H1 (cell line): ENCODE measurements around the gene UBL4A. TPM values are rescaled to one million over a fixed set of nuclear protein-coding genes. Genes with fewer than 3 reads are reported as not detected.

Experiments
- CTCF ChIA-PET: fragments of 300-600 bp; sonication (Branson Sonifier 250); formaldehyde crosslinking; loops from one replicate; lab custom pipeline; 2021; ENCODE audit not compliant: partially characterized antibody; lab: Charles Lee
- POLR2A ChIA-PET: fragments of 300-600 bp; sonication (Branson Sonifier 250); formaldehyde crosslinking; loops from one replicate; lab custom pipeline; 2021; ENCODE audit warnings: inconsistent platforms; ENCODE audit not compliant: partially characterized antibody; lab: Charles Lee
- DNase-seq, 2 experiments: peaks; one replicate each; pipeline versions ENCODE4 v3.0.0 to v3.0.0-alpha.2; 2010 to 2022; ENCODE audit warnings: low spot score in 2 of 2, low read depth in 1 of 2, mixed read lengths in 1 of 2
- FAIRE-seq: peaks from 2 replicates; lab custom pipeline; 2011; peaks lifted over from hg19 to GRCh38; lab: Jason Lieb, UNC
- H2AFZ ChIP-seq: 2 replicates; pipeline ENCODE4 v1.8.1; 2012; ENCODE audit warnings: low read length, inconsistent platforms
- H2AK5ac ChIP-seq: 2 replicates; pipeline ENCODE4 v1.6.1; 2013; ENCODE audit warnings: low read depth, low read length
- H2BK120ac ChIP-seq: replicated peaks from 2 replicates; pipeline ENCODE3; 2013; ENCODE audit warnings: low read depth, low read length, inconsistent platforms
- H2BK12ac ChIP-seq: 2 replicates; pipeline ENCODE4 v1.6.1; 2013; ENCODE audit warnings: low read depth, low read length
- H2BK15ac ChIP-seq: 2 replicates; pipeline ENCODE4 v1.6.1; 2013; ENCODE audit warnings: low read length
- H2BK20ac ChIP-seq: 2 replicates; pipeline ENCODE4 v1.6.1; 2013; ENCODE audit warnings: low read length
- H2BK5ac ChIP-seq: 2 replicates; pipeline ENCODE4 v1.6.1; 2013; ENCODE audit warnings: low read depth, low read length
- H3K14ac ChIP-seq: 2 replicates; pipeline ENCODE4 v1.6.1; 2013; ENCODE audit warnings: inconsistent platforms; ENCODE audit not compliant: insufficient read length
- H3K18ac ChIP-seq: 2 replicates; pipeline ENCODE4 v1.6.1; 2013; ENCODE audit warnings: low read length; ENCODE audit errors: extremely low read depth
- H3K23ac ChIP-seq: 2 replicates; pipeline ENCODE4 v1.6.1; 2013; ENCODE audit warnings: inconsistent platforms; ENCODE audit not compliant: insufficient read length
- H3K23me2 ChIP-seq: 2 replicates; pipeline ENCODE4 v1.6.1; 2013; ENCODE audit warnings: low read depth, low read length
- H3K27ac ChIP-seq: 2 replicates; pipeline ENCODE4 v1.6.1; 2011; ENCODE audit warnings: low read depth, low read length, inconsistent platforms
- H3K27me3 ChIP-seq, 4 experiments: replicated peaks in 1 of 4; 1 replicate in 1 of 4; 2 replicates in 3 of 4; pipeline versions ENCODE4 v1.6.1 to v1.8.1; 2011 to 2013; ENCODE audit warnings: low read length in 3 of 4, mild to moderate bottlenecking in 3 of 4, inconsistent platforms in 2 of 4, mixed read lengths in 2 of 4, moderate library complexity in 1 of 4; ENCODE audit not compliant: control insufficient read depth in 3 of 4, insufficient read depth in 3 of 4; ENCODE audit errors: extremely low read depth in 1 of 4
- H3K36me3 ChIP-seq, 4 experiments: 2 replicates each; pipeline versions ENCODE4 v1.6.1 to v1.8.1; 2011 to 2013; ENCODE audit warnings: mild to moderate bottlenecking in 4 of 4, low read length in 3 of 4, moderate library complexity in 2 of 4, control low read depth in 1 of 4, inconsistent platforms in 1 of 4; ENCODE audit not compliant: insufficient read depth in 4 of 4, control insufficient read depth in 2 of 4
- H3K4ac ChIP-seq: replicated peaks from 2 replicates; pipeline ENCODE3; 2013; ENCODE audit warnings: low read length, low read depth, mixed read lengths, inconsistent platforms; ENCODE audit not compliant: insufficient read length
- H3K4me1 ChIP-seq, 4 experiments: replicated peaks in 1 of 4; 1 replicate in 1 of 4; 2 replicates in 3 of 4; pipeline versions ENCODE4 v1.6.1 to v1.8.1; 2011 to 2013; ENCODE audit warnings: low read length in 3 of 4, inconsistent platforms in 2 of 4, mixed read lengths in 1 of 4; ENCODE audit not compliant: insufficient read depth in 4 of 4, control insufficient read depth in 3 of 4
- H3K4me2 ChIP-seq, 2 experiments: 2 replicates each; pipeline versions ENCODE4 v1.6.1 to v1.8.1; 2011 to 2013; ENCODE audit warnings: low read depth in 2 of 2, low read length in 2 of 2, control low read depth in 1 of 2, inconsistent platforms in 1 of 2, mild to moderate bottlenecking in 1 of 2; ENCODE audit not compliant: insufficient read depth in 1 of 2
- H3K4me3 ChIP-seq, 4 experiments: fragments of 200-600, 300-600 bp in 1 of 4; sonication (generic), shearing (Covaris generic), sonication (Bioruptor Twin) in 1 of 4; 2 replicates each; pipeline versions ENCODE4 v1.5.1 to v1.8.1; 2011 to 2016; ENCODE audit warnings: low read length in 4 of 4, low read depth in 3 of 4, control low read depth in 2 of 4, inconsistent platforms in 2 of 4, mild to moderate bottlenecking in 2 of 4, mixed read lengths in 1 of 4, moderate library complexity in 1 of 4; ENCODE audit not compliant: insufficient read depth in 2 of 4; ENCODE audit errors: extremely low read depth in 1 of 4
- H3K56ac ChIP-seq: replicated peaks from 2 replicates; pipeline ENCODE3; 2013; ENCODE audit warnings: low read depth, mild to moderate bottlenecking, mixed read lengths, low read length, inconsistent platforms; ENCODE audit not compliant: insufficient read length
- H3K79me1 ChIP-seq: 2 replicates; pipeline ENCODE4 v1.6.1; 2013; ENCODE audit warnings: low read depth, low read length, control low read depth
- H3K79me2 ChIP-seq, 2 experiments: 2 replicates each; pipeline versions ENCODE4 v1.6.1 to v1.8.1; 2012 to 2013; ENCODE audit warnings: low read length in 2 of 2, mild to moderate bottlenecking in 2 of 2, inconsistent platforms in 1 of 2; ENCODE audit not compliant: insufficient read depth in 2 of 2, control insufficient read depth in 1 of 2
- H3K9ac ChIP-seq, 4 experiments: replicated peaks in 1 of 4; 1 replicate in 1 of 4; 2 replicates in 3 of 4; pipeline versions ENCODE4 v1.6.1 to v1.8.1; 2011 to 2013; ENCODE audit warnings: low read depth in 3 of 4, low read length in 3 of 4, control low read depth in 2 of 4, mild to moderate bottlenecking in 2 of 4, moderate library complexity in 2 of 4, inconsistent platforms in 1 of 4; ENCODE audit errors: extremely low read depth in 1 of 4
- H3K9me3 ChIP-seq, 2 experiments: 2 replicates each; pipeline versions ENCODE4 v1.6.1 to v1.8.1; 2012 to 2013; ENCODE audit warnings: mild to moderate bottlenecking in 2 of 2, moderate library complexity in 2 of 2, control low read depth in 1 of 2, inconsistent platforms in 1 of 2, low read depth in 1 of 2, low read length in 1 of 2, mixed read lengths in 1 of 2; ENCODE audit not compliant: insufficient read depth in 2 of 2
- H4K20me1 ChIP-seq, 2 experiments: replicated peaks in 1 of 2; 2 replicates each; pipeline versions ENCODE3 to v1.8.1; 2011 to 2013; ENCODE audit warnings: inconsistent platforms in 2 of 2, low read length in 2 of 2, mild to moderate bottlenecking in 1 of 2; ENCODE audit not compliant: insufficient read depth in 2 of 2, control insufficient read depth in 1 of 2
- H4K5ac ChIP-seq: 2 replicates; pipeline ENCODE4 v1.6.1; 2013; ENCODE audit warnings: low read length, low read depth, mixed read lengths, inconsistent platforms; ENCODE audit not compliant: insufficient read length
- H4K8ac ChIP-seq: 2 replicates; pipeline ENCODE4 v1.8.0; 2013; ENCODE audit warnings: mild to moderate bottlenecking, moderate library complexity, low read length, inconsistent platforms; ENCODE audit not compliant: insufficient read depth; ENCODE audit errors: extremely low read depth
- H4K91ac ChIP-seq: replicated peaks from 2 replicates; pipeline ENCODE3; 2013; ENCODE audit warnings: low read length, mixed read lengths, inconsistent platforms; ENCODE audit not compliant: insufficient read length
- BCL11A ChIP-seq, 2 experiments: IDR thresholded peaks; one replicate each; pipeline ENCODE4 v1.6.1; 2011; ENCODE audit warnings: low read depth in 2 of 2, low read length in 2 of 2, mild to moderate bottlenecking in 2 of 2
- CEBPB ChIP-seq: IDR thresholded peaks from 2 replicates; pipeline ENCODE4 v1.6.1; 2012; ENCODE audit warnings: low read depth, low read length
- EGR1 ChIP-seq: IDR thresholded peaks from 2 replicates; pipeline ENCODE4 v1.6.1; 2011; ENCODE audit warnings: low read depth, low read length, borderline replicate concordance
- FOSL1 ChIP-seq: IDR thresholded peaks from 2 replicates; pipeline ENCODE4 v1.6.1; 2011; ENCODE audit warnings: mild to moderate bottlenecking, low read depth, low read length, moderate library complexity; ENCODE audit not compliant: insufficient read depth
- KDM4A ChIP-seq: IDR thresholded peaks from one replicate; pipeline ENCODE4 v1.7.1; 2012; ENCODE audit warnings: low read depth, mild to moderate bottlenecking, moderate library complexity, low read length, inconsistent platforms; ENCODE audit not compliant: severe bottlenecking
- PHF8 ChIP-seq: fragments of 200-600 bp; sonication (generic); conservative IDR thresholded peaks from 2 replicates; pipeline ENCODE4 v1.7.1; 2012; ENCODE audit warnings: low read depth, mild to moderate bottlenecking, inconsistent platforms, low read length, moderate library complexity
- POLR2AphosphoS5 ChIP-seq: IDR thresholded peaks from 2 replicates; pipeline ENCODE4 v1.6.1; 2011; ENCODE audit warnings: low read depth, low read length
- RBBP5 ChIP-seq: IDR thresholded peaks from 2 replicates; pipeline ENCODE4 v1.7.1; 2012; ENCODE audit warnings: low read depth, mild to moderate bottlenecking, inconsistent platforms, low read length, moderate library complexity, borderline replicate concordance
- SIRT6 ChIP-seq: IDR thresholded peaks from one replicate; pipeline ENCODE4 v1.7.1; 2012; ENCODE audit warnings: low read length, inconsistent platforms
- SP4 ChIP-seq: IDR thresholded peaks from 2 replicates; pipeline ENCODE4 v1.6.1; 2012; ENCODE audit warnings: low read length, inconsistent platforms
- TCF12 ChIP-seq: IDR thresholded peaks from 2 replicates; pipeline ENCODE4 v1.6.1; 2011; ENCODE audit warnings: low read depth, mild to moderate bottlenecking, low read length
- TEAD4 ChIP-seq: IDR thresholded peaks from 2 replicates; pipeline ENCODE4 v1.6.1; 2012; ENCODE audit warnings: low read depth, low read length, inconsistent platforms, mixed read lengths
- YY1 ChIP-seq: IDR thresholded peaks from 2 replicates; pipeline ENCODE4 v1.6.1; 2011; ENCODE audit warnings: low read depth, mild to moderate bottlenecking, low read length
- WGBS, 2 experiments: shearing (Covaris generic) in 1 of 2; methylation state at CpG; one replicate each; pipeline versions ENCODE4 v1.1.6 to v1.1.7; 2013 to 2015; ENCODE audit warnings: low lambda C conversion rate in 2 of 2, mixed read lengths in 2 of 2, inconsistent platforms in 1 of 2, low coverage in 1 of 2, missing lambda C conversion rate in 1 of 2; ENCODE audit not compliant: insufficient replicate concordance in 2 of 2, insufficient coverage in 1 of 2, insufficient read length in 1 of 2; ENCODE audit errors: extremely low coverage in 1 of 2, missing lambda C conversion rate in 1 of 2; 5-methylcytosine and 5-hydroxymethylcytosine counted together
- polyA plus RNA-seq, 7 experiments: library from polyadenylated mRNA; depleted of rRNA in 3 of 7; stranded (reverse) in 5 of 7; unstranded in 2 of 7; fragments of >200 nt in 5 of 7; fragments of 200-250 nt in 2 of 7; gene quantifications; 1 replicate in 5 of 7; 2 replicates in 1 of 7; 4 replicates in 1 of 7; pipeline versions ENCODE4 v1.2.1 to v1.2.3, GENCODE V29; 2011 to 2013; ENCODE audit warnings: missing spikeins in 2 of 7, mixed read lengths in 2 of 7
- total RNA-seq: library from RNA; stranded (reverse); fragmentation: NEBNext Ultra II Directional; extraction: Animal tissue kit (Norgen Biotek cat#: 25700); gene quantifications from 2 replicates; pipeline ENCODE4 v1.2.1, GENCODE V29; 2021

The UBL4A gene
- total and polyA plus RNA-seq, 2 of the 8 experiments (the other 6 are each of a cell fraction or from before 2014, with no cell fraction given): 23.1 to 31.7 TPM

- Histone ChIP-seq H3K4me2 (no peak overlapping the region), H4K5ac (no peak overlapping the region), H3K9me3 (no peaks in the 10 kb centered on the region; a peak in 1 of 4 replicates), H2AFZ (no peak overlapping the region), H3K23me2 (no peaks in the 10 kb centered on the region), H2BK5ac (no peak overlapping the region), H4K8ac (no peak overlapping the region), H3K27me3 (no peaks in the 10 kb centered on the region), H2BK15ac (no peak overlapping the region), H3K56ac (no peak overlapping the region), H3K9ac (no peak overlapping the region), H3K79me2 (no peaks in the 10 kb centered on the region), H3K14ac (no peak overlapping the region), H3K36me3 (peaks cover 5 to 20% (median 14%) of the 10 kb centered on the region in 4 experiments; a peak in 7 of 8 replicates), H2BK120ac (no peak overlapping the region), H3K23ac (no peak overlapping the region), H3K79me1 (no peaks in the 10 kb centered on the region; the same call in 1 of the 2 replicates), H2BK12ac (no peak overlapping the region), H3K4me1 (peaks cover 0 to 3% (median 0%) of the 10 kb centered on the region in 4 experiments; a peak in 2 of 7 replicates), H3K4ac (no peak overlapping the region), H4K20me1 (peaks cover 2 to 8% of the 10 kb centered on the region in 2 experiments), H3K4me3 (no peak overlapping the region), H3K27ac (no peak overlapping the region; the same call in 1 of the 2 replicates), H3K18ac (no peak overlapping the region), H2BK20ac (no peak overlapping the region), H4K91ac (no peak overlapping the region), H2AK5ac (no peak overlapping the region)
- FAIRE-seq: no peak
- TF ChIP-seq FOSL1 (no peak), RBBP5 (no peak), SP4 (no peak), POLR2AphosphoS5 (no peak), YY1 (no peak), CEBPB (no peak), EGR1 (no peak), PHF8 (no peak), TEAD4 (no peak), SIRT6 (no peak), BCL11A (IDR thresholded peaks at IDR 0.05; ENCODE audit: low read depth in 2 of 2, low read length in 2 of 2) (no peak), TCF12 (no peak), KDM4A (no peak)
- DNase-seq: no peak
- 82% methylated on average over 5 of the region's 9 CpGs; no CpG with 5 or more reads in 1 of the 2 experiments for WGBS, 2 experiments
- ChIA-PET CTCF (interaction anchor here (0.6 to 2.5 kb wide), 6 partner anchors 9 to 165 kb away, joined by 3 to 14 read pairs (median 4); partner anchors contain the start of gene SLC10A3), POLR2A (interaction anchor here (0.7 to 2.1 kb wide), 2 partner anchors 59 to 138 kb away, joined by 3 to 7 read pairs; partner anchors contain the start of gene RPL10)
Measured at GRCh38 chrX:154535892-154536291, 49.5 kb upstream of the UBL4A start.
